GM18520 (cell line): ENCODE results near the gene LRRC37A3.
"Not testable (repeated sequence)": the region's sequence is repeated elsewhere in the genome, so short reads cannot be mapped to it uniquely, and the experiment has no call there.

Experiments used
- ATAC-seq: cut with Tn5 transposase; IDR thresholded peaks from one replicate; pipeline ENCODE4 v1.9.1; 2021; ENCODE audit not compliant: unreplicated experiment

The LRRC37A3 gene

GRCh38 chr17:64927444-64927843 lies 8.2 kb upstream of the LRRC37A3 start:
- not testable (repeated sequence) for ATAC-seq

- not testable (repeated sequence) for ATAC-seq
These were observed 7.2 kb upstream of the LRRC37A3 start for GRCh38 chr17:64926430-64926829.

GRCh38 chr17:64925244-64925643 lies 6.0 kb upstream of the LRRC37A3 start:
- not testable (repeated sequence) for ATAC-seq

GRCh38 chr17:64923051-64923568 lies 3.8 kb upstream of the LRRC37A3 start:
- not testable (repeated sequence) for ATAC-seq

GRCh38 chr17:64920419-64921172 lies 1.3 kb upstream of the LRRC37A3 start:
- no peak for ATAC-seq

- ATAC-seq, result no peak
These were observed 744 bp upstream of the LRRC37A3 start for GRCh38 chr17:64920026-64920418.

- ATAC-seq, result peak; percentile 22
These were observed 413 bp downstream of the LRRC37A3 start for GRCh38 chr17:64918842-64919288.

GRCh38 chr17:64917540-64917939 lies 1.7 kb downstream of the LRRC37A3 start:
- ATAC-seq, result not testable (repeated sequence)

GRCh38 chr17:64915244-64915643 lies 4.0 kb downstream of the LRRC37A3 start:
- not testable (repeated sequence) for ATAC-seq

GRCh38 chr17:64910191-64910514 lies 9.1 kb downstream of the LRRC37A3 start:
- not testable (repeated sequence) for ATAC-seq

- ATAC-seq, result not testable (repeated sequence)
These were observed 9.6 kb downstream of the LRRC37A3 start for GRCh38 chr17:64909511-64910190.

- ATAC-seq, result not testable (repeated sequence)
These were observed 15.2 kb downstream of the LRRC37A3 start for GRCh38 chr17:64904069-64904468.

GRCh38 chr17:64897136-64897535 lies 22.1 kb downstream of the LRRC37A3 start:
- not testable (repeated sequence) for ATAC-seq

GRCh38 chr17:64874210-64874609 lies 45.1 kb downstream of the LRRC37A3 start:
- ATAC-seq, result not testable (repeated sequence)

GRCh38 chr17:64847504-64848466 lies 71.5 kb downstream of the LRRC37A3 start:
- ATAC-seq, result not testable (repeated sequence)

- not testable (repeated sequence) for ATAC-seq
These were observed 72.4 kb downstream of the LRRC37A3 start for GRCh38 chr17:64846892-64847291.

GRCh38 chr17:64843918-64844317 lies 75.4 kb downstream of the LRRC37A3 start:
- not testable (repeated sequence) for ATAC-seq

GRCh38 chr17:64842900-64843299 lies 76.4 kb downstream of the LRRC37A3 start:
- ATAC-seq, result not testable (repeated sequence)

- ATAC-seq, result not testable (repeated sequence)
These were observed 78.3 kb downstream of the LRRC37A3 start for GRCh38 chr17:64840960-64841359.

GRCh38 chr17:64838513-64838912 lies 80.8 kb downstream of the LRRC37A3 start:
- not testable (repeated sequence) for ATAC-seq
